ENCODE data around the gene POC1B.
"Not testable (repeated sequence)": the region's sequence is repeated elsewhere in the genome, so short reads cannot be mapped to it uniquely, and the experiment has no call there.

The POC1B gene

DNA sequence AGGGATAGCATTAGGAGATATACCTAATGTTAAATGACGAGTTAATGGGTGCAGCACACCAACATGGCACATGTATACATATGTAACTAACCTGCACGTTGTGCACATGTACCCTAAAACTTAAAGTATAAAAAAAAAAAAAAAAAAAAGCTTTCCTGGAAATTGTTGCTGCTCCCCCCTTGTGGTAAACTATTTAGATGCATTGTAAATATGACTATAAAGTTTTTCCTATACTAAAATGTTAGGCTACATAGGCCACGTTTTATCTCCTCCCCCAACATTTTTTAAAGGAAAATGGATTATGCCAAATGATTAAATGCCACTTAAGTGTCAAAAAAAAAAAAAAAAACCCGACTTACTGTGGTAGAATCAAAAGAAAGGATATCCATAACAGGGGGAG lies 66.6 kb downstream of the POC1B start:
- DNase-seq: not testable (repeated sequence)

DNA sequence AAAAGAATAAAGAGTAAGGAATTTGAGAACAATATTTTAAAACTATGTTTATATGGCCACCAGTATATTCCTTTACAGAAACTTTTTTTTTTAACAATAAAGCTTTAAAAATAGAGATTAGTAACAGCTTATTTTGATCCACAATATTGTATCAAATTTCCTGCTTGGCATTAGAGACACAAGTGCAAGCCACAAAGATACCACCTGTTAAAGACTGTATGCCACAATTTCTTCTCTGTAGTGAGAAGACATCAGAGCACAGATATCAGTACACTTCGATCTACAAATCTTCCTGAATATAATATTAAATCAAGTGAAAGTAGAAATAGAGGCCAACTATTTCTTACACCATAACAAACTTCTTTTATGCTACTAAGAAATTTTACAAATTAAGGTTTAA lies 69.3 kb downstream of the POC1B start:
- no peak for DNase-seq

DNA sequence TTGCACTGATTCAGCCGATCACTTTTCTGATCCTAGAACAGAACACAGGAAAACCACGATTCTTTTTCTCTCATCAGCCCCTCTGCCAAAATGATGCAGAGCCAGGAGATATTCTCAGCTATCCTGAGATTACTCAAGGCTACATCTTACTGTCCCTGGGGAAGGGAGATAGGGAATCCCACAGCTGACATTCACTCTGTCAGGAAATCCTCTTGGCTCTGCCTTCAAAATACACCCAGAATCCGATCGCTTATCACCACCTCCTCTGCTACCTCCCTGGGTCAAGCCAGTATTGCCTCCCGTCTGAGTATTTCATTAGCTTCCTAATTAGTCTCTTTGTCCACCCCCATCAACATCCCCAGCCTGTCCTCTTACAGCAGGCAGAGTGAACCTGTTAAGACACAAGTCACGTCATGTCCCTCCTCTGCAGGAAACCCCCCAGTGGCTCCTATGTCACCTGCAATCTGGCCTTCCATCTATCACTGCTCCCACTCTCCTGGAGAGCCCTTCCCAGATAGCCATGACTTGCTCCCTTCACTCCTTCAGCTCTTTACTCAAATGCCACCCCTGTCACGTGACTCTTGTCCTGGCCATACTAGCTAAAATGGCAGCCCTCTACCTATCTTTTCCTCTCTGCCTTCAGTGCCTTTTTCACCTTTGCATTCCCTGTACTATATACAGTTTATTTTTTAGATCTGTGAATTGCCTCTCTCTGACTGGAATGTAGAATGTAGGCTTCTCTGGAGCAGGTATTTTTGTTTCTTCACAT lies 71.6 kb downstream of the POC1B start:
- DNase-seq: no peak

DNA sequence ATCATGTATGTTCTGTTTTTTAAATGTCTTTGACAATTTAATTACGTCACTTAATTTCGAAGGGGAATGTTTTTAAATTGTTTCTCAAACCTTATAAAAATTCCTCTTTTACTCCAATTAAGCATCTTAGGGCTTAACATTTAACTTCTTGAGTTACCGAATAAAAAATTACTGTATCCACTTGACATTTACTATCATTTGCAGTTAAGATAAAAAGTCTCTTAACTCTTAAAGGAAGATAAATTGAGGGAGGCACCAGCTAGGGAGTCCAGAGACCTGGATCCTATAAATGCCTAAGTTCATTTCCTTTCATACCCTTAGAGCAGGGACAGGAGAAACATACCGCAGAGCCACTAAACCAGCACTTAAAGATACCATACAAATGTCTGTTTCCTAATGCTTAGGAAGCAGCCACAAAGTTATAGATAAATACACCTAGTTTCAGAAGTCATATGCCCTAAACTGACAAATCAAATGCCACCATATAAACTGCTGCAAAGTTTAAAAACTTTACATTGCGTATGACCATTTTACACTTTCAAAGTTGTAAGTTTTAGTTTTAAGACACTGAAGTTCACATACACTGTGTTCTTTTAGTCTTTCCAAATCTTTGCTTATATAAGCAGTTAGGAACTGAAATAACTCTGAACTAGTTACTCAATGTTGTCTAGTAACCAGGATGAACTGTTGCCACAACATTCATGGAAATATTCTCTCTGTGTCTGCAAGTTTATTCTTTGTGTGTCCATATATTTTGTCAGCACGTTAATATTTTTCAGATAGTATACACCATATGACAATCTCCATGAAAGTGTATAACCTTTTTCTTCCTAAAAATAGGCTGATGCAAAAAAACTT lies 72.5 kb downstream of the POC1B start:
- no peak for DNase-seq

- no peak for DNase-seq
Observed at GRCh38 chr12:89451841-89452251, 74.0 kb downstream of the POC1B start.

- no peak for DNase-seq
Observed at GRCh38 chr12:89450907-89451306, 74.9 kb downstream of the POC1B start.

- no peak for DNase-seq
Observed at GRCh38 chr12:89448951-89449371, 76.9 kb downstream of the POC1B start.

DNA sequence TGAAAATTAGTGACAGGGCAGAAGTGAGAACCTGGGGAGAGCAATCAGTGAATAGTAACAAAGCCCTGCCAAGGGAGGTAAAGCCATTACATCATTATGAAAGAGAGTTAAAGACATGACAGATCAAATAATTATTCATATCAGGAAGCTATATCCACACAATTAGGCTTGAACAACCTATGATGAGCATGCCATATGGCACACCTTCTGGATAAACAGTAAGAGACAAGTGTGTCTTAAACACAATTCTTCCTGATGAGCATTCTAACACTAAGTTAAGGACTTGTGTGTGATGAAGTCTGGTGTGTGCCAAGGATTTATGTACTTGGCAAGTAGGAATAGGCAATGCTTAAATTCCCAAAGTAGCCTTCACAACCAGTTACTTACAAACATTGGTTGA lies 77.3 kb downstream of the POC1B start:
- no peak for DNase-seq

DNA sequence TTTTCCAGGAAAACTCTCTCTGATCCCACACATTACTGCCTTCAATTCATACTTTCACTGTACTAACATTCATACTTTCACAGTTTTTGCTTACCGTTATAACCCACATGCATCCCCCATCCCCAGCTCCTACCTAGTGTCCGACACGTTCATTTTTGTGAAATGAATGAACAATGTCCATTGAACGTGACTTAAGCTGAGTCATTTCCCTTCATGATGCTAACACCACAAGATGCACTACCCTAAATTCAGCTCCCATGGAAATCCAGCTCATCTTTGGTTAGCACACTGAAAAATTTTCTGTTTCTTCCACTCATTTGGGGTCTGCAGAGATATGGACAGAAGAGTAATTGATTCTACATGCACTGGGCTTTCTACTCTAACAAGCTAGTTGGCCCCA lies 85.9 kb downstream of the POC1B start:
- no peak for DNase-seq

GRCh38 chr12:89437231-89437630 lies 88.6 kb downstream of the POC1B start:
- DNase-seq: no peak

GRCh38 chr12:89436062-89436461 lies 89.8 kb downstream of the POC1B start:
- no peak for DNase-seq

- DNase-seq: no peak
Observed at GRCh38 chr12:89433634-89434033, 92.2 kb downstream of the POC1B start.

- DNase-seq: no peak
Observed at GRCh38 chr12:89432396-89432795, 93.5 kb downstream of the POC1B start.

DNA sequence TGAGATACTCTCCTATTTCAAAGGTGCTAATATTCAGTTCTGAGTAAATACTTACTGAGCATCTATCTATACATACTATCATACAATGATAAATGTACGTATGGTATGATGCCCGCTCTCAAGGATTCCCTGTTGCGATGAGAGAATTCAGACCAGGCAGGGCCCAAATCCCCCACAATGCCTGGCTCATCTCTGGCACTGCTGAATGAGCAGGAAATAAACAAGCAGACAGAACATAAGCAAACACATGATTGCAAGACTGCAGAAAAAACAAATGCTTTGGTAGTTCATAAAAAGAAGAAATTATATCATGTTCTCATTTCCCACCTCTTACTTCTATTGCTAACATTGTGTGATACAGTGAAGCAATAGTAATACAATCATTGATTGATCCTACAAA lies 96.3 kb downstream of the POC1B start:
- no peak for DNase-seq

- no peak for DNase-seq
Observed at GRCh38 chr12:89427508-89428156, 98.2 kb downstream of the POC1B start.

DNA sequence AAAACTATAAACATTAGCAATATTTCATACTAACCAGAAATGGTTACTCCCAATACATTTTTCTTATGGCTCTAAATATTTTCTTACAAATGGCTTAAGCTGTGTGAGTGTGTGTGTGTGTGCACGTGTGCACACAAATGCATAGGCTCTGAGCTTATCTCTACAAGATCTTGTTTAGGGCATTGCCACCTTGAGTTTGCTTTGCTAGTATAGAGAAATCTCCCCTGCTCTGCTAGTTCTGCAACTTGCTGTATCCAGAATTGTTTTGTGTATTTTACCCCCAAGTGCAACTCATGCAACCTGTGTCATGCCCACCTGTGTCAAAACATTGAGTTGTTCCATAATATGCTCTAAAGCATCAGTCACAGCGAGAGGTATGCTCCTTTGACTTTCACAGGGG lies 101.0 kb downstream of the POC1B start:
- no peak for DNase-seq

- no peak for DNase-seq
Observed at GRCh38 chr12:89424389-89424788, 101.5 kb downstream of the POC1B start.

DNA sequence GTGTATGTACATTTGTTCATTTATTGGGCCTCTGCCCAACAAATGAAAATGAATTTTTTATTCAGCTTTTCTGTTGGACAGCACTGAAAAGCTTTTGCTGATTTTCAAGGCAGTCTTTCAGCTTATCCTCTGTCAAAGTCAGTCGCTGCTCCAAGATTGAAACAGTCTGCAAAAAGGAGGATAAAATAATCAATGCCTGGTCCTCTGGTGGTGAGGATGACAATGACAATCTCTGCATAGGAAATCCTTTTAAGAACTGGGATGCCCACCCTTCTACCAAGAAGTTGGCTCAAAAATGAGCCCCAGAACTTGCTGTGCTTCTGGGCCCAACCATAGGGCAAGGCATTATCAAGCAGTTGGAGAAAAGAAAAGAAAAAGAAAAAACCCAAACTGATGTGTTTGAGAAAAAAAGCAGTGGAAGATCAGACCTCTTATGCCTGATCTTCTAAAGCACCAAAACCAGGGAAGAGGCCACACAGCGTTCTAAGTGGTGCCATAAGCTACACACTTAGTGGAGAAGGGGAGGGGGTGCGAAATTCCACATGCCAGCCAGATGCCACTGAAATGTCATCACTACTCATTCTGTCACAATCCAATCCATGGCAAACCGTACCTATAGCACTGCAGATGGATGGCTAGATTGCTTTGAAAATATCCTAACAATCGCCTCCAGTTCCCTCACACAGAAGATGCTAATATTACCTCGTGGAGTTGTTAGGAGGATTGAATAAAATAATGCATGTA lies 104.6 kb downstream of the POC1B start:
- no peak for DNase-seq

- DNase-seq: no peak
Observed at GRCh38 chr12:89418228-89418910, 107.5 kb downstream of the POC1B start.

- DNase-seq: no peak
Observed at GRCh38 chr12:89417246-89417977, 108.4 kb downstream of the POC1B start.

GRCh38 chr12:89416049-89416792 lies 109.6 kb downstream of the POC1B start:
- DNase-seq: no peak
